ENCODE measurements around the gene ABR.

DNA sequence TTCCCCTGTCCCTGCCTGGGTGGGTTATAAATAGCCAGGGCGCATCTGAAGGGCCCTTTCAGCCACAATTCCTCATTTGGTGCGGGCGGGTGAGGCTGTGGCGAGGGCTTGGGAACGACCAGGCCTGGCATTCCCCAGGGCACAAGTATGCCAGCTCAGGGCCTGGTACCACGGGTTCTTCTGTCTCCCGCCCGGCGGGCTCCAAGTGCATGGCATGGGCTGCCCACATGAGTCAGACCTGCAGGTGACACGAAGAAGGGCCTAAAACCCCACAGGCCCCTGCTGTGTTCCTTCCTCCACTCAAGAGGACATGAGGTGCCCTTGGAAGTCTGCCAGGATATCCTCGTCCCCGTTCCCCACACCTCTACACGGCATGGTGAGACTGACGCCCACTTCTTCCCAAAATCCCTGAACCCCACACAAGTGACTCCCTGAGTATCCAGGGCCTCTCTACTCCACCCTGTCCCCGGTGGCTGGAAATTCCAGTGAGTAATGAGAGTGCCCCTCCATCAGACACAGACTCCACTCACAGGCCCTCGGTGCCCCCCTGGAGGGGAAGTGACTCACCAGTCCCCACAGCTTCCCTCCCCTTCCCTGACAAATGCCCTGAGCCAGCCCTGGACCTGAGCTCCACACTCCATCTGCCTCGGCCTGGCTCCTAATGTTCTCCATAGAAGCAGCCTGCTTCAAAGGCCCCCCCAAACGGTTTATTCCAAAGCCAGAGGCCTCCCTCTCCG lies 68.8 kb downstream of the ABR start:
- TF ChIP-seq, protein P1, sequence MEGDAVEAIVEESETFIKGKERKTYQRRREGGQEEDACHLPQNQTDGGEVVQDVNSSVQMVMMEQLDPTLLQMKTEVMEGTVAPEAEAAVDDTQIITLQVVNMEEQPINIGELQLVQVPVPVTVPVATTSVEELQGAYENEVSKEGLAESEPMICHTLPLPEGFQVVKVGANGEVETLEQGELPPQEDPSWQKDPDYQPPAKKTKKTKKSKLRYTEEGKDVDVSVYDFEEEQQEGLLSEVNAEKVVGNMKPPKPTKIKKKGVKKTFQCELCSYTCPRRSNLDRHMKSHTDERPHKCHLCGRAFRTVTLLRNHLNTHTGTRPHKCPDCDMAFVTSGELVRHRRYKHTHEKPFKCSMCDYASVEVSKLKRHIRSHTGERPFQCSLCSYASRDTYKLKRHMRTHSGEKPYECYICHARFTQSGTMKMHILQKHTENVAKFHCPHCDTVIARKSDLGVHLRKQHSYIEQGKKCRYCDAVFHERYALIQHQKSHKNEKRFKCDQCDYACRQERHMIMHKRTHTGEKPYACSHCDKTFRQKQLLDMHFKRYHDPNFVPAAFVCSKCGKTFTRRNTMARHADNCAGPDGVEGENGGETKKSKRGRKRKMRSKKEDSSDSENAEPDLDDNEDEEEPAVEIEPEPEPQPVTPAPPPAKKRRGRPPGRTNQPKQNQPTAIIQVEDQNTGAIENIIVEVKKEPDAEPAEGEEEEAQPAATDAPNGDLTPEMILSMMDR (IDR thresholded peaks at IDR 0.05; ENCODE audit: low read length) = no peak
- TF ChIP-seq EZH2 (optimal IDR thresholded peaks at IDR 0.05; ENCODE audit: low read depth, low read length) = no peak

Measured in MM.1S (cell line).